ENCODE results near the gene LRRTM2. TPM values are rescaled to one million over a fixed set of nuclear protein-coding genes. Genes with fewer than 3 reads are reported as not detected.

Gene LRRTM2
- total and polyA plus RNA-seq, 3 donors from 2014 or later: 0.09 to 0.19 (median 0.16) TPM

DNA sequence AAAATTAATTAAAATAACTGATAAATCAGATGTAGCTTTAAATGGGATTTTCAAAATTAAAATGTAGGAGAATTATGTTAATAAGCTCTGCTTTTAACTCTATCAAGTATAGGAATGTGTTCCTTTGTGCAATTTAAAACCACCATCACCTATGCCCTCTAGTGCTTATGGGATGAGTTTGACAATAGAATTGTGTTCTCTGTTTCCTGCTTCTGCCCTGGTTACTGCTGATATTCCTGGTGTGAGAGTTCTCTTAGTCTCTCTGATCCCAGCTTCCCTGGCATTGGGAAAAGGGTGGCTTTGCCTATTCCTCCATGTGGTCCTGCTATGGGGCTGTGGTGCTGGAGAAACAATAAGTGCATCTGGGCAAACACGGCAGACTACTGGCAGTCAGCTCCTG lies 8.1 kb downstream of the LRRTM2 start:
- Histone ChIP-seq H3K27ac (no peak overlapping the region), H3K9me3 (no peaks in the 10 kb centered on the region), H3K36me3 (ENCODE audit: low read depth, missing control alignments) (no peaks in the 10 kb centered on the region), H3K4me3 (no peak overlapping the region), H3K27me3 (no peaks in the 10 kb centered on the region), H3K4me1 (no peaks in the 10 kb centered on the region)
- DNase-seq: no peak
- WGBS, 2 donors: 84 to 100% methylated on average over 1 of the region's 1 CpG
- intact Hi-C loops (cut with DNase I; ENCODE audit: low total_unique reads): no loop called here
- TF ChIP-seq POLR2A (IDR thresholded peaks at IDR 0.05): no peak
- TF ChIP-seq, protein P1, sequence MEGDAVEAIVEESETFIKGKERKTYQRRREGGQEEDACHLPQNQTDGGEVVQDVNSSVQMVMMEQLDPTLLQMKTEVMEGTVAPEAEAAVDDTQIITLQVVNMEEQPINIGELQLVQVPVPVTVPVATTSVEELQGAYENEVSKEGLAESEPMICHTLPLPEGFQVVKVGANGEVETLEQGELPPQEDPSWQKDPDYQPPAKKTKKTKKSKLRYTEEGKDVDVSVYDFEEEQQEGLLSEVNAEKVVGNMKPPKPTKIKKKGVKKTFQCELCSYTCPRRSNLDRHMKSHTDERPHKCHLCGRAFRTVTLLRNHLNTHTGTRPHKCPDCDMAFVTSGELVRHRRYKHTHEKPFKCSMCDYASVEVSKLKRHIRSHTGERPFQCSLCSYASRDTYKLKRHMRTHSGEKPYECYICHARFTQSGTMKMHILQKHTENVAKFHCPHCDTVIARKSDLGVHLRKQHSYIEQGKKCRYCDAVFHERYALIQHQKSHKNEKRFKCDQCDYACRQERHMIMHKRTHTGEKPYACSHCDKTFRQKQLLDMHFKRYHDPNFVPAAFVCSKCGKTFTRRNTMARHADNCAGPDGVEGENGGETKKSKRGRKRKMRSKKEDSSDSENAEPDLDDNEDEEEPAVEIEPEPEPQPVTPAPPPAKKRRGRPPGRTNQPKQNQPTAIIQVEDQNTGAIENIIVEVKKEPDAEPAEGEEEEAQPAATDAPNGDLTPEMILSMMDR (IDR thresholded peaks at IDR 0.05): no peak

- H3K4me1 ChIP-seq: no peaks in the 10 kb centered on the region
- H3K4me3 ChIP-seq: no peak overlapping the region
- no peaks in the 10 kb centered on the region for H3K36me3 ChIP-seq (ENCODE audit: low read depth, missing control alignments)
- no peak for DNase-seq
- no peak overlapping the region for H3K27ac ChIP-seq
- H3K9me3 ChIP-seq: no peaks in the 10 kb centered on the region
- no peaks in the 10 kb centered on the region for H3K27me3 ChIP-seq
- WGBS, 2 donors: 82 to 88% methylated on average over 9 of the region's 9 CpGs
- intact Hi-C loops (cut with DNase I; ENCODE audit: low total_unique reads): loop anchor here (10.0 kb wide), 1 partner anchor 72 kb away; no protein-coding TSS in a partner anchor
- TF ChIP-seq, protein P1 (IDR thresholded peaks at IDR 0.05): no peak
- no peak for TF ChIP-seq POLR2A (IDR thresholded peaks at IDR 0.05)
Measured at GRCh38 chr5:138853132-138853531, 22.0 kb downstream of the LRRTM2 start.

GRCh38 chr5:138850865-138851435 lies 24.2 kb downstream of the LRRTM2 start:
- no peaks in the 10 kb centered on the region for H3K27me3 ChIP-seq
- no peak for TF ChIP-seq POLR2A (IDR thresholded peaks at IDR 0.05)
- TF ChIP-seq, protein P1 (IDR thresholded peaks at IDR 0.05): no peak
- no peaks in the 10 kb centered on the region for H3K4me1 ChIP-seq
- H3K36me3 ChIP-seq (ENCODE audit: low read depth, missing control alignments): no peaks in the 10 kb centered on the region
- H3K27ac ChIP-seq: no peak overlapping the region
- H3K4me3 ChIP-seq: no peak overlapping the region
- H3K9me3 ChIP-seq: no peaks in the 10 kb centered on the region
- intact Hi-C loops (cut with DNase I; ENCODE audit: low total_unique reads): loop anchor here (10.0 kb wide), 1 partner anchor 74 kb away; no protein-coding TSS in a partner anchor
- WGBS, 2 donors: 43 to 45% methylated on average over 2 of the region's 2 CpGs
- no peak for DNase-seq

GRCh38 chr5:138849882-138850281 lies 25.3 kb downstream of the LRRTM2 start:
- intact Hi-C loops (cut with DNase I; ENCODE audit: low total_unique reads): loop anchor here (10.0 kb wide), 1 partner anchor 75 kb away; no protein-coding TSS in a partner anchor
- no peak for DNase-seq
- Histone ChIP-seq H3K9me3 (no peaks in the 10 kb centered on the region), H3K27me3 (no peaks in the 10 kb centered on the region), H3K4me3 (no peak overlapping the region), H3K4me1 (peaks cover 6% of the 10 kb centered on the region), H3K27ac (no peak overlapping the region), H3K36me3 (ENCODE audit: low read depth, missing control alignments) (no peaks in the 10 kb centered on the region)
- TF ChIP-seq POLR2A (IDR thresholded peaks at IDR 0.05): no peak
- TF ChIP-seq, protein P1 (IDR thresholded peaks at IDR 0.05): no peak
- WGBS, 2 donors: 81 to 89% methylated on average over 1 of the region's 1 CpG

DNA sequence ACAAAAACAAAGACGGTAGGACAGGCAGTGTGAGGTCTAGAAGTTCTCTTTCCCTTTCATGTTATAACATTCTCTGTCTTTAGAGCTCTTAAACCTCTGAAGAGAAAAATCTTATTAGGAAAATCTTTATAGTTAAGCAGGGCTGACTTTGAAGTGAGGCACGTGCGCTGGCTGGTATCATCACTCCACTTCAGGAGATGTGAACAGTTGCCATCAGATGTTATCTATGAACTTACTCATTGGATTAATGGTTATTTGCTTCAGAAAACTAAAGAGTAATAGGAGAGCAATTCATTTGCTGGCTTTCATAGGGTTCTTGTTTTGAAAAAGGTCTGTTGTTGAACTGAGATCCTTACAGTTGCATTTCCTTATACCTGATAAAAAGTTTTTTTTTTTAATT lies 25.7 kb downstream of the LRRTM2 start:
- Histone ChIP-seq H3K27me3 (no peaks in the 10 kb centered on the region), H3K9me3 (no peaks in the 10 kb centered on the region), H3K27ac (no peak overlapping the region), H3K4me3 (no peak overlapping the region), H3K4me1 (peaks cover 10% of the 10 kb centered on the region), H3K36me3 (ENCODE audit: low read depth, missing control alignments) (no peaks in the 10 kb centered on the region)
- TF ChIP-seq, protein P1 (IDR thresholded peaks at IDR 0.05): no peak
- TF ChIP-seq POLR2A (IDR thresholded peaks at IDR 0.05): no peak
- no peak for DNase-seq
- intact Hi-C loops (cut with DNase I; ENCODE audit: low total_unique reads): no loop called here
- WGBS, 2 donors: 53 to 58% methylated on average over 3 of the region's 3 CpGs

Measured in testis (tissue), 3 donors.